HCT116 (cell line): ENCODE measurements around the gene ARCN1.

Experiments used
- CTCF ChIP-seq, 3 experiments: fragments of 200-600 bp in 1 of 3; sonication (generic) in 1 of 3; IDR thresholded peaks in 2 of 3; conservative IDR thresholded peaks in 1 of 3; 2 replicates each; pipeline ENCODE4 v1.5.1; 2012 to 2017; ENCODE audit warnings: low read depth in 2 of 3, low read length in 2 of 3, antibody characterized with exemption in 1 of 3, borderline replicate concordance in 1 of 3, control low read depth in 1 of 3, mild to moderate bottlenecking in 1 of 3, mixed read lengths in 1 of 3, mixed run types in 1 of 3, moderate library complexity in 1 of 3; ENCODE audit not compliant: insufficient read depth in 1 of 3
- EGR1 ChIP-seq: IDR thresholded peaks from 2 replicates; pipeline ENCODE4 v1.6.1; 2012; ENCODE audit warnings: low read depth
- EZH2 ChIP-seq: fragments of 200-600 bp; sonication (generic); IDR thresholded peaks from 2 replicates; pipeline ENCODE4 v1.6.1; 2017; ENCODE audit warnings: antibody characterized with exemption, mixed run types
- MAX ChIP-seq: IDR thresholded peaks from 2 replicates; pipeline ENCODE4 v1.6.1; 2012
- POLR2A ChIP-seq: IDR thresholded peaks from 2 replicates; pipeline ENCODE4 v1.7.0; 2011; ENCODE audit warnings: borderline replicate concordance; ENCODE audit not compliant: insufficient read depth, insufficient read length; ENCODE audit errors: extremely low read depth
- SIN3A ChIP-seq: IDR thresholded peaks from 2 replicates; pipeline ENCODE4 v1.6.1; 2012; ENCODE audit warnings: low read depth
- SRF ChIP-seq: IDR thresholded peaks from 2 replicates; pipeline ENCODE4 v1.6.1; 2012; ENCODE audit warnings: low read depth
- TF ChIP-seq, protein P1 (sequence below): IDR thresholded peaks from 2 replicates; pipeline ENCODE4 v1.6.1; 2011; ENCODE audit warnings: mild to moderate bottlenecking, low read length, moderate library complexity; ENCODE audit not compliant: insufficient replicate concordance; ENCODE audit errors: extremely low read depth

GRCh38 chr11:118565051-118565450 is 7.2 kb upstream of the ARCN1 start:
- TF ChIP-seq, protein P1, sequence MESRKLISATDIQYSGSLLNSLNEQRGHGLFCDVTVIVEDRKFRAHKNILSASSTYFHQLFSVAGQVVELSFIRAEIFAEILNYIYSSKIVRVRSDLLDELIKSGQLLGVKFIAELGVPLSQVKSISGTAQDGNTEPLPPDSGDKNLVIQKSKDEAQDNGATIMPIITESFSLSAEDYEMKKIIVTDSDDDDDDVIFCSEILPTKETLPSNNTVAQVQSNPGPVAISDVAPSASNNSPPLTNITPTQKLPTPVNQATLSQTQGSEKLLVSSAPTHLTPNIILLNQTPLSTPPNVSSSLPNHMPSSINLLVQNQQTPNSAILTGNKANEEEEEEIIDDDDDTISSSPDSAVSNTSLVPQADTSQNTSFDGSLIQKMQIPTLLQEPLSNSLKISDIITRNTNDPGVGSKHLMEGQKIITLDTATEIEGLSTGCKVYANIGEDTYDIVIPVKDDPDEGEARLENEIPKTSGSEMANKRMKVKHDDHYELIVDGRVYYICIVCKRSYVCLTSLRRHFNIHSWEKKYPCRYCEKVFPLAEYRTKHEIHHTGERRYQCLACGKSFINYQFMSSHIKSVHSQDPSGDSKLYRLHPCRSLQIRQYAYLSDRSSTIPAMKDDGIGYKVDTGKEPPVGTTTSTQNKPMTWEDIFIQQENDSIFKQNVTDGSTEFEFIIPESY = no peak
- TF ChIP-seq CTCF (IDR thresholded peaks at IDR 0.05 in 2 of 3, conservative IDR thresholded peaks at IDR 0.05 in 1 of 3; ENCODE audit: borderline replicate concordance in 1 of 3, insufficient read depth in 1 of 3, low read depth in 2 of 3, low read length in 2 of 3) (no peak), MAX (no peak), EZH2 (no peak), POLR2A (no peak), SRF (no peak), SIN3A (no peak), EGR1 (no peak)
